Activated T-helper 17 cell treated with anti-CD3 and anti-CD28 coated beads, Interleukin-2, amount 50 U/mL, for 72 hours (primary cell): ENCODE results near the gene ADGRE1. TPM values are rescaled to one million over a fixed set of nuclear protein-coding genes. Genes with fewer than 3 reads are reported as not detected.
"Not testable (repeated sequence)": the region's sequence is repeated elsewhere in the genome, so short reads cannot be mapped to it uniquely, and the experiment has no call there.

Experiments
- ATAC-seq: fragments of 150-1000 bp; cut with Tn5 transposase; replicated peaks from 2 replicates; pipeline ENCODE4 v1.10.0; 2021; ENCODE audit warnings: mild to moderate bottlenecking, moderate library complexity
- H3K27ac Mint-ChIP-seq: one replicate; pipeline ENCODE4 v1.8.0; 2022; ENCODE audit warnings: mixed read lengths
- H3K27me3 Mint-ChIP-seq: one replicate; pipeline ENCODE4 v1.8.0; 2022; ENCODE audit warnings: mixed read lengths
- H3K36me3 Mint-ChIP-seq: one replicate; pipeline ENCODE4 v1.8.0; 2022; ENCODE audit warnings: low read depth, mild to moderate bottlenecking, mixed read lengths
- H3K4me1 Mint-ChIP-seq: one replicate; pipeline ENCODE4 v1.8.0; 2022; ENCODE audit warnings: mixed read lengths
- H3K4me3 Mint-ChIP-seq: one replicate; pipeline ENCODE4 v1.8.0; 2022; ENCODE audit warnings: mild to moderate bottlenecking, mixed read lengths
- H3K9me3 Mint-ChIP-seq: one replicate; pipeline ENCODE4 v1.8.0; 2022; ENCODE audit warnings: mixed read lengths
- total RNA-seq, 2 donors: library from RNA; stranded (reverse); gene quantifications; one replicate each; pipeline ENCODE4 v1.2.3, GENCODE V29; 2022

Gene ADGRE1
- total RNA-seq, 2 donors from 2014 or later = 6.9 to 10.6 TPM

- no peak for ATAC-seq
- no peaks in the 10 kb centered on the region for H3K9me3 Mint-ChIP-seq
Observed at GRCh38 chr19:6865849-6866248, 21.5 kb upstream of the ADGRE1 start.

DNA sequence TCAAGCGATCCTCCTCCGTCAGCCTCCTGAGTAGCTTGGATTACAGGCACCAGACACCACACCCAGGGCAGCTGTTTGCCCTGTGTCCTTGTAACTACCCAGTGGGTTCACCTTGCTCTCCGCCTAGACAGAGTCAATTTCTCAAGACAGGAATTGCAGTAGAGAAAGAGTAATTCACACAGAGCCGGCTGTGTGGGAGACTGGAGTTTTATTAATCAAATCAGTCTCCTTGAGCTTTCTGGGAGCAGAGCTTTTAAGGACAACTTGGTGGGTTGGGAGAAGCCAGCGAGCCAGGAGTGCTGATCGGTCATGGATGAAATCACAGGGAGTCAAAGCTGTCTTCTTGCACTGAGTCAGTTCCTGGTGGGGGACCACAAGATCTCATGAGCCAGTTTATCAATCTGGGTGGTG is 20.6 kb upstream of the ADGRE1 start:
- peaks cover 7% of the 10 kb centered on the region for H3K4me1 Mint-ChIP-seq
- no peaks in the 10 kb centered on the region for H3K27me3 Mint-ChIP-seq
- no peak for ATAC-seq
- H3K9me3 Mint-ChIP-seq = no peaks in the 10 kb centered on the region
- H3K27ac Mint-ChIP-seq = no peak overlapping the region
- no peaks in the 10 kb centered on the region for H3K36me3 Mint-ChIP-seq
- H3K4me3 Mint-ChIP-seq = no peak overlapping the region

More at GRCh38 chr19:6865849-6866248, 21.5 kb upstream of the ADGRE1 start:
- H3K36me3 Mint-ChIP-seq = no peaks in the 10 kb centered on the region
- H3K4me3 Mint-ChIP-seq = no peak overlapping the region
- H3K27me3 Mint-ChIP-seq = no peaks in the 10 kb centered on the region
- no peak overlapping the region for H3K27ac Mint-ChIP-seq
- H3K4me1 Mint-ChIP-seq = peaks cover 7% of the 10 kb centered on the region

DNA sequence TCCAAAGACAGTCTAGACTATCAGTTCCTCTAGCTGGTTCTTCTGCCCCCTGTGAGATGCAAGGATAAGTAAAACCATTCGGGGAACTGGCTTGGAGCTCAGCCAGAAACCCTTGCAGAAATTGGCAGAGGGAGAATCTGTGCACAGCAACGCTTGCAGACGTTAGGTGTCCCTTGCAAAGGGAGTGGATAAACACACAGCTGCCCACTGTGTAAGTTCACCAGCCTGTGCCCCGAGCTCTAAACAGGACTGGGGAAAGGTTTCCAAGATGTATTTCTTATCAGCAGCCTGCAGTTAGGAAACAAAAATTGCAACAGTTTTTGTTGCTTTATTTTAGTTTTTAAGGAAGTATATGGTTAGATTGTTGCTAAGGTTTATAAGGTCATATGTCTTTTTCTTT is 19.0 kb upstream of the ADGRE1 start:
- Mint-ChIP-seq H3K27ac (peak overlapping the region; percentile 41), H3K36me3 (no peaks in the 10 kb centered on the region), H3K9me3 (no peaks in the 10 kb centered on the region), H3K4me1 (no peaks in the 10 kb centered on the region), H3K4me3 (no peak overlapping the region), H3K27me3 (no peaks in the 10 kb centered on the region)
- no peak for ATAC-seq

DNA sequence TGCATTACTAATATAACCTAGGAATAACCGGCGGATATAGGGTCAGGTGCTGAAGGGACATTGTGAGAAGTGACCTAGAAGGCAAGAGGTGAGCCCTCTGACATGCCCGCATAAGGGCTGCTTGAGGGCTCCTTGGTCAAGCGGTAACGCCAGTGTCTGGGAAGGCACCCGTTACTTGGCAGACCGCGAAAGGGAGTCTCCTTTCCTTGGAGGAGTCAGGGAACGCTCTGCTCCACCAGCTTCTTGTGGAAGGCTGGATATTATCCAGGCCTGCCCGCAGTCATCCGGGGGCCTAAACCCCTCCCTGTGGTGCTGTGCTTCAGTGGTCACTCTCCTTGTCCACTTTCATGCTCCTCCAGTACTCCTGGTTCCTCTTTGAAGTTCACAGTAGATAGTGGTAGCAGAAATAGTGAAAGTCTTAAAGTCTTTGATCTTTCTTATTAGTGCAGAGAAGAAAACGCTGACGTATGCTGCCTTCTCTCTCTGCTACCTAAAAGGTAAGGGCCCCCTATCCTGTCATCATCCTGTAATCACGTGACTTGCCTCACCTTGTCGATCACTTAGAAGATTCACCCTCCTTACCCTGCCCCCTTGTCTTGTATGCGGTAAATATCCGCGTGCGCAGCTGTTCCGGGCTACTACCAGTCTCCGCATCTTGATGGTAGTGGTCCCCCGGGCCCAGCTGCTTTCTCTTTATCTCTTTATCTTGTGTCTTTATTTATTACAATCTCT is 18.1 kb upstream of the ADGRE1 start:
- not testable (repeated sequence) for ATAC-seq, H3K36me3 Mint-ChIP-seq, H3K27me3 Mint-ChIP-seq, H3K4me3 Mint-ChIP-seq, H3K9me3 Mint-ChIP-seq, H3K4me1 Mint-ChIP-seq, H3K27ac Mint-ChIP-seq

DNA sequence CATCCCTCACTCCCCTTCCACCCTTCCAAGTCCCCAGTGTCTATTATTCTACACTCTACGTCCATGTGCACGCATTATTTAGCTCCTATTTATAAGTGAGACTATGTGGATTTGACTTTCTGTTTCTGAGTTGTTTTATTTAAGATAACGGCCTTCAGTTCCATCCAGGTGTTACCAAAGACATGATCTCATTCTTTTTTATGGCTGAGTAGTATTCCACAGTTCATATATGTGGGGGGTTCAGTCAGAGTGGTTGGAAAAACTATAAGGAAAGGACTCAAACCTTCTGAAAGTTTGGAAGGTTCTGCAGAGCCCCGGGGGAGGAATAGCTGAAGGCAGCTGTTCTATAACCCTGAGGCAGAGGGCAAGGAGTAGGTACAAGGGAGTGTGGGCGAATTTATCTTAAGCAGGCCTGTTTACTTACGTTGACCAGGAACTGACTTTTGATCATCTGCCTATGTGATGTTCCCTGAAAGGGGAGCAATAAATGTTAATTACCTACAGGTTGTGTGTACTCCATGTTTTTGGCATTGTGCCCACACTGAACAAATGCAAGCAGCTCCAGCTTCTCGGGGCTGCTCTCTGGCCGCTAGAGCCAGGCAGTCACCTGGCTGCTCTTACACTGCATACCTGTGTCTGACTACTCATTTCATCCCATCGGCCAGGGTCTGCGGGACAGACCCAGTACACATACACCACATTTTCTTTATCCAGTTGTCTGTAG is 13.5 kb upstream of the ADGRE1 start:
- no peaks in the 10 kb centered on the region for H3K4me1 Mint-ChIP-seq
- no peaks in the 10 kb centered on the region for H3K27me3 Mint-ChIP-seq
- H3K36me3 Mint-ChIP-seq = no peaks in the 10 kb centered on the region
- H3K27ac Mint-ChIP-seq = no peak overlapping the region
- H3K4me3 Mint-ChIP-seq = no peak overlapping the region
- no peak for ATAC-seq
- H3K9me3 Mint-ChIP-seq = no peaks in the 10 kb centered on the region

GRCh38 chr19:6875218-6875617 is 12.2 kb upstream of the ADGRE1 start:
- Mint-ChIP-seq H3K27me3 (no peaks in the 10 kb centered on the region), H3K4me1 (no peaks in the 10 kb centered on the region), H3K4me3 (no peak overlapping the region), H3K27ac (no peak overlapping the region), H3K9me3 (no peaks in the 10 kb centered on the region), H3K36me3 (no peaks in the 10 kb centered on the region)
- ATAC-seq = no peak

DNA sequence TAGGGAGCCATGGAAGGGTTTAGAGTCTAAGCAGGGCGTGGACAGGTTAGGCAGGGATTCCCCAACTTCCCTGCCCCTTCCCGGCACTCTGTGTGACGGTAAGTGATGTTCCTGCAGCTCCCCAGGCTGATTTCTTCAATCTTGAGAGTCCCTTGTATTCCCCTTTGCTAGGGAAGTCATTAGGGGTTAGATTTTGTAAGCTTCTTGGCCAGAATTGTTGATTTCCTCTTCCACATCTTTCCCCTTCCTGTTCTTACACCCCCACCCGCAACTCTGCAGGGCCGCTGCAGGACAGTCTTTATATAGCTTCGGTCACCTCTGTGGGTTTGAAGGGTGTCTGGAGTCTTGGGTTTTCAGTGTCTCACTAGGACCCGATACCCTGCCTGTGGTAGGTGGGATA is 10.6 kb upstream of the ADGRE1 start:
- H3K27ac Mint-ChIP-seq = no peak overlapping the region
- no peak overlapping the region for H3K4me3 Mint-ChIP-seq
- H3K4me1 Mint-ChIP-seq = no peaks in the 10 kb centered on the region
- H3K36me3 Mint-ChIP-seq = no peaks in the 10 kb centered on the region
- H3K27me3 Mint-ChIP-seq = no peaks in the 10 kb centered on the region
- no peaks in the 10 kb centered on the region for H3K9me3 Mint-ChIP-seq
- no peak for ATAC-seq

DNA sequence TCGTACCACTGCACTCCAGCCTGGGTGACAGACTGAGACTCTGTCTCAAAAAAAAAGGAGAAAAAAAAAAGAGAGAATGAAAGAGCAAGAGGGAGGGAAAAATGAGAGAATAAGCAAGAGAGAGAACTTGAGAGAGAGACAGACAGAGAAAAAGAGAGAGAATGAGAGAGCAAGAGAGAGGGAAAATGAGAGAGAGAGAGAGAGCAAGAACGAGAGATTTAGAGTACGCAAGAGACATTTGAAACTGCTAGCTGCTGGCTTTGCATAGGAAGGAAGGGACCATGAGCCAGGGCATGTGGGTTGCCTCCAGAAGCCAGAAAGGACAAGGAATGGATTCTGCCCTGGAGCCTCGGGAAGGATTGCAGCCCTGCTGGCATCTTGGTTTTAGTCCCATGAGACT is 9.6 kb upstream of the ADGRE1 start:
- Mint-ChIP-seq H3K9me3 (no peaks in the 10 kb centered on the region), H3K4me3 (no peak overlapping the region), H3K27ac (no peak overlapping the region), H3K4me1 (no peaks in the 10 kb centered on the region), H3K27me3 (no peaks in the 10 kb centered on the region), H3K36me3 (no peaks in the 10 kb centered on the region)
- ATAC-seq = no peak

DNA sequence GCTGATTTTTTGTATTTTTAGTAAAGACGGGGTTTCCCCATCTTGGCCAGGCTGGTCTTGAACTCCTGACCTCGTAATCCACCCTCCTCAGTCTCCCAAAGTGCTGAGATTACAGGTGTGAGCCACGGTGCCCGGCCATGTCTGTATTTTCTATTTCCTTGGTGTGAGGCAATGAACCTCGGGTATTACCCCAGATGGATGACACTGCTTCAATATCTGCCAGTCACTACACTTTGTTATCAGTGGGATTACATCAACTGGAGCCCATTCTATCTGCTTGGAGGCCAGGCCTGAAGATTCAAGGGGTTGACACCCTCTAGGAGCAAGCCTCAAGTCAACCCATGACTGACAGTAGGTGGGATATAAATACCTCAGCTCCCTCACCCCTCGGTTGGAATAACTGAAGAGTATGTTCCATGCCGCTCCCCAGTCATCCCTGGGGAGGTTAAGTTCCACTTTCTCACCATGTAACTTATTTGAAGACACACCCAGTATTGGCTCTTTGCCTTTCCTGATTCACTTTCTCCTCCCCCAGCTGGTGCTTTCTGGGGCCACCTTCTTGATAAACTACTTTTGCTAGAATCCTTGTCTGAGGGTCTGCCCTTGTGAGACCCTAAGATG is 992 bp upstream of the ADGRE1 start:
- peak overlapping the region; percentile 61 for H3K27ac Mint-ChIP-seq
- no peaks in the 10 kb centered on the region for H3K27me3 Mint-ChIP-seq
- ATAC-seq = no peak
- H3K4me3 Mint-ChIP-seq = peak overlapping the region; percentile 35
- peaks cover 6% of the 10 kb centered on the region for H3K9me3 Mint-ChIP-seq
- peaks cover 23% of the 10 kb centered on the region for H3K4me1 Mint-ChIP-seq
- H3K36me3 Mint-ChIP-seq = no peaks in the 10 kb centered on the region

DNA sequence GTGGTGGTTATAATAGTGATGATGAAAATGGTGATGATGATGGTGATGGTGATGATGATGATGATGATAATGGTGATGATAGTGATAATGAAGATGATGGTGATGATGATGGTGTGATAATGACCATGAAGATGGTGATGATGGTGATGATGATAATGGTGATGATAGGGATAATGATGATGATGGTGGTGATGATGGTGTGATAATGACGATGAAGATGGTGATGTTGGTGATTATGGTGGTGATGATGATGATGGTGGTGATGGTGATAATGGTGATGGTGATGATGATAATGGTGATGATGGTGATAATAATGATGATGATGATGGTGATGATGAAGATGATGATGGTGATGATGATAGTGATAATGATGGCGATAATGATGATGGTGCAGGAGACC is 1.6 kb downstream of the ADGRE1 start:
- no peaks in the 10 kb centered on the region for H3K36me3 Mint-ChIP-seq
- H3K27ac Mint-ChIP-seq = no peak overlapping the region
- peaks cover 12% of the 10 kb centered on the region for H3K9me3 Mint-ChIP-seq
- H3K27me3 Mint-ChIP-seq = no peaks in the 10 kb centered on the region
- H3K4me3 Mint-ChIP-seq = no peak overlapping the region
- no peak for ATAC-seq
- peaks cover 44% of the 10 kb centered on the region for H3K4me1 Mint-ChIP-seq

- H3K4me1 Mint-ChIP-seq = peaks cover 53% of the 10 kb centered on the region
- H3K4me3 Mint-ChIP-seq = peak overlapping the region; percentile 63
- H3K9me3 Mint-ChIP-seq = peaks cover 22% of the 10 kb centered on the region
- H3K27ac Mint-ChIP-seq = peak overlapping the region; percentile 79
- no peaks in the 10 kb centered on the region for H3K27me3 Mint-ChIP-seq
- ATAC-seq = peak; percentile 72
- H3K36me3 Mint-ChIP-seq = no peaks in the 10 kb centered on the region
Observed at GRCh38 chr19:6890401-6890913, 3.1 kb downstream of the ADGRE1 start.

DNA sequence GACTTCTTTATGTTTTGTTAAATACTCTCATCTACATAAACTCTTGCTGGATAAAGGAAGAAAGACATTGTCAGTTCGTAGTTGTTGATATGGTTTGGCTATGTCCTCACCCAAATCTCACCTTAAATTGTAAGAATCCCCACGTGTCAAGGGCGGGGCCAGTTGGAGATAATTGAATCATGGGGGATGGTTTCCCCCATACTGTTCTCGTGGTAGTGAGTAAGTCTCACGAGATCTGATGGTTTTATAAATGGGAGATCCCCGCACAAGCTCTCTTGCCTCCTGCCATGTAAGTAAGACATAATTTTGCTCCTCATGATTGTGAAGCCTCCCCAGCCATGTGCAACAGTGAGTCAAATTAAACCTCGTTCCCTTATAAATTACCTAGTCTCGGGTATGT is 3.6 kb downstream of the ADGRE1 start:
- no peaks in the 10 kb centered on the region for H3K27me3 Mint-ChIP-seq
- peaks cover 53% of the 10 kb centered on the region for H3K4me1 Mint-ChIP-seq
- peaks cover 27% of the 10 kb centered on the region for H3K9me3 Mint-ChIP-seq
- peak; percentile 59 for ATAC-seq
- peak overlapping the region; percentile 79 for H3K27ac Mint-ChIP-seq
- H3K4me3 Mint-ChIP-seq = peak overlapping the region; percentile 63
- no peaks in the 10 kb centered on the region for H3K36me3 Mint-ChIP-seq

DNA sequence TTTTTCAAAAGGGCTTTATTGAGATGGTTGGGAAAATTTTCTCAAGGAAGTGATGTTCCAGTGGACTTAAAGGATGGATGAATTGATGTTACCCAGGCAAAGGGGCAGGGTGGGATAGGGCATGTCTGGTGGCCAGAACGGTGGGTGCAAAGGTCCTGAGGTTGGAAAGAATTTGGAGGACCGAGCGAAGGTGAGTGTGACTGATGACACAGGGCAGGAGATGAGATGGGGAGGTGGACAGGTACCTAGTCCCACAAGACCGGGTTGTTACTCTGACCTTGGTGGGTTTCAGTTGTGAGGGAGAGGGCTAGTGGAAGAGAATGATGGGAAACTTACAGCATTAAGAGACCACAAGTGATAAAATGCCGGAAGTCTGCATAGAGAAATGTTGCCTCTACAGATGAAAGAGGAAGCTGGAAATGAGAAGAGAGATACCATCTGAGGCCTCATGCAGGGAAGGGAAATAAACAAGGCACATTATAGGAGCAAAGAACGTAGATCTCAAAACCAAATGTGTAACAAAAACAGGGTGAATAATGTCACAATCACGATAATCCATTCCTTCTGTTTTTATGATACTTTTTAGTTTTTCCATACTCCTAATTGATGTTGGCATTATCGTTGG is 4.5 kb downstream of the ADGRE1 start:
- H3K36me3 Mint-ChIP-seq = no peaks in the 10 kb centered on the region
- peaks cover 27% of the 10 kb centered on the region for H3K9me3 Mint-ChIP-seq
- H3K4me3 Mint-ChIP-seq = peak overlapping the region; percentile 63
- no peaks in the 10 kb centered on the region for H3K27me3 Mint-ChIP-seq
- peak overlapping the region; percentile 79 for H3K27ac Mint-ChIP-seq
- peak; percentile 18 for ATAC-seq
- peaks cover 51% of the 10 kb centered on the region for H3K4me1 Mint-ChIP-seq

- Mint-ChIP-seq H3K4me3 (no peak overlapping the region), H3K9me3 (peaks cover 25% of the 10 kb centered on the region)
- no peak for ATAC-seq
Observed at GRCh38 chr19:6894313-6894712, 6.9 kb downstream of the ADGRE1 start.

More at GRCh38 chr19:6894313-6894712, 6.9 kb downstream of the ADGRE1 start:
- no peaks in the 10 kb centered on the region for H3K36me3 Mint-ChIP-seq
- H3K27ac Mint-ChIP-seq = no peak overlapping the region
- peaks cover 36% of the 10 kb centered on the region for H3K4me1 Mint-ChIP-seq
- H3K27me3 Mint-ChIP-seq = no peaks in the 10 kb centered on the region
